DND-41 (cell line): ENCODE data around the gene COL4A6.

Experiments
- CTCF ChIP-seq: IDR thresholded peaks from 2 replicates; pipeline ENCODE4 v1.5.1; 2012; ENCODE audit warnings: borderline replicate concordance, low read length, moderate library complexity, mild to moderate bottlenecking; ENCODE audit not compliant: poor library complexity, severe bottlenecking; ENCODE audit errors: extremely low read depth
- EZH2 ChIP-seq: IDR thresholded peaks from 3 replicates; pipeline ENCODE4 v1.6.1; 2012; ENCODE audit warnings: borderline replicate concordance, low read depth, mild to moderate bottlenecking, moderate library complexity, low read length, inconsistent platforms; ENCODE audit not compliant: severe bottlenecking

GRCh38 chrX:108316456-108316855, 121.8 kb downstream of the COL4A6 start:
- TF ChIP-seq CTCF (no peak), EZH2 (no peak)
